ENCODE results near the gene UGT2B10. TPM values are rescaled to one million over a fixed set of nuclear protein-coding genes. Genes with fewer than 3 reads are reported as not detected.
"Not testable (repeated sequence)": the region's sequence is repeated elsewhere in the genome, so short reads cannot be mapped to it uniquely, and the experiment has no call there.

UGT2B10 gene
- total and polyA plus RNA-seq, 7 donors: not detected

DNA sequence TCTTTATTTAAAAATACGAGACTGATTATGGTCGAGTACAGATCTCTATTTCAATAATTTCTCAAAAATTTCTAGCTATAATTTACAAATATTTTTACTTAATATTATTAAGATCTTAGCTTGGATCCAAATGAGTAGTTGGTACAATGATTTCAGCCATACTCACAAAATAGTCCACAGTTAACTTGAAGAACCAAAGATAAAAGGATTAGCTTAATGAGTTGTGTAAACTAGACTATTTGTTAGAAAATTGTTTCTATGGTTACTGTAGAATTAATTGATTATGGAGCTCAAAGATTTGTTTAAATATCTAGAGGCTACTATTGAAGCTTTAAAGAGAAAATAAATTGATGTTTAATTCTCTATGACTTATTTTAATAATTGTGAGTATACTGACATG, 1.6 kb downstream of the UGT2B10 start:
- no peaks in the 10 kb centered on the region for H3K4me1 ChIP-seq
- H3K36me3 ChIP-seq (ENCODE audit: insufficient read depth in 1 of 2, low read depth in 1 of 2): no peaks in the 10 kb centered on the region
- intact Hi-C loops (cut with DNase I): no loop called here
- TF ChIP-seq, protein P1, sequence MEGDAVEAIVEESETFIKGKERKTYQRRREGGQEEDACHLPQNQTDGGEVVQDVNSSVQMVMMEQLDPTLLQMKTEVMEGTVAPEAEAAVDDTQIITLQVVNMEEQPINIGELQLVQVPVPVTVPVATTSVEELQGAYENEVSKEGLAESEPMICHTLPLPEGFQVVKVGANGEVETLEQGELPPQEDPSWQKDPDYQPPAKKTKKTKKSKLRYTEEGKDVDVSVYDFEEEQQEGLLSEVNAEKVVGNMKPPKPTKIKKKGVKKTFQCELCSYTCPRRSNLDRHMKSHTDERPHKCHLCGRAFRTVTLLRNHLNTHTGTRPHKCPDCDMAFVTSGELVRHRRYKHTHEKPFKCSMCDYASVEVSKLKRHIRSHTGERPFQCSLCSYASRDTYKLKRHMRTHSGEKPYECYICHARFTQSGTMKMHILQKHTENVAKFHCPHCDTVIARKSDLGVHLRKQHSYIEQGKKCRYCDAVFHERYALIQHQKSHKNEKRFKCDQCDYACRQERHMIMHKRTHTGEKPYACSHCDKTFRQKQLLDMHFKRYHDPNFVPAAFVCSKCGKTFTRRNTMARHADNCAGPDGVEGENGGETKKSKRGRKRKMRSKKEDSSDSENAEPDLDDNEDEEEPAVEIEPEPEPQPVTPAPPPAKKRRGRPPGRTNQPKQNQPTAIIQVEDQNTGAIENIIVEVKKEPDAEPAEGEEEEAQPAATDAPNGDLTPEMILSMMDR (IDR thresholded peaks at IDR 0.05): no peak
- no peak overlapping the region for H3K27ac ChIP-seq
- 78 to 89% (median 84%) methylated on average over 2 of the region's 2 CpGs for WGBS, 3 donors
- no peak overlapping the region for H3K4me3 ChIP-seq
- ATAC-seq (no peak), DNase-seq (no peak)
- no peaks in the 10 kb centered on the region for H3K9me3 ChIP-seq
- H3K27me3 ChIP-seq (ENCODE audit: insufficient read depth in 3 of 3, low read length in 2 of 3): no peaks in the 10 kb centered on the region

DNA sequence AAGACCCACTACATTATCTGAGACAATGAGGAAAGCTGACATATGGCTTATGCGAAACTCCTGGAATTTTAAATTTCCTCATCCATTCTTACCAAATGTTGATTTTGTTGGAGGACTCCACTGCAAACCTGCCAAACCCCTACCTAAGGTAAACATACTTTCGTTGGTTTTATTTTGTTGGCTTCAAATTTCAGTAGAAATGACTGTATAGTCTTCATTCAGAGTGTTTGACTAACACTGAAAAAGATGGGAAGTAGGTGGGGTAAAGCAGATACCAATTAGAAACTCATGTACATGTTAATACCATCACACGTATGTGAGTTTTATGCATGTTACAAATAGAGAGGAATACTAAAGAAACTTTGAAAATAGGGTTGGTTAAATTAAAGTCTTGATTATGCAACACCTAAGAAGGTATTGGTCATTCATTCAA, 2.3 kb downstream of the UGT2B10 start:
- ATAC-seq; H3K4me3 ChIP-seq; H3K9me3 ChIP-seq; H3K4me1 ChIP-seq; intact Hi-C loops (cut with DNase I); DNase-seq; H3K27ac ChIP-seq; H3K36me3 ChIP-seq (ENCODE audit: insufficient read depth in 1 of 2, low read depth in 1 of 2); H3K27me3 ChIP-seq (ENCODE audit: insufficient read depth in 3 of 3, low read length in 2 of 3): not testable (repeated sequence)
- WGBS, 3 donors: 67 to 72% (median 71%) methylated on average over 3 of the region's 3 CpGs

DNA sequence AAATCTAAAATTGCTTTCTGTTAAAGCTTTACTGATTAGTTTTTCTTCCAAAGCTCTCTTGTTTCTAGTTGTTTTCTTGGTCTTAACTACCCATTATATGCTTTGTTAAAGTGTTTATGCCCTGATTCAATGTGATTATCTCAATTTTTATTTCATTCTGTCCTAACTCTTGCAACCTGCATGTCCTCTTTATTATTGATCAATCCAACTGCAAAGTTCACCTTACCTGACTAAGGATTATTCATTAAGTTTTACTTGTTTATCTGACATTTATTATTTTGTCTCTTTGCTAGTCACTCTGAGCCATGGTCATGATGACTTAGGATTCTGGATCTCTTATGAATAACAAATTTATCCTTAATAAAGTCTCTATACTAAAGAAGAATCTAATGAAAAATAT, 15.8 kb downstream of the UGT2B10 start:
- Histone ChIP-seq H3K9me3 (no peaks in the 10 kb centered on the region), H3K4me1 (no peaks in the 10 kb centered on the region), H3K4me3 (no peak overlapping the region), H3K36me3 (ENCODE audit: insufficient read depth in 1 of 2, low read depth in 1 of 2) (no peaks in the 10 kb centered on the region), H3K27ac (no peak overlapping the region), H3K27me3 (ENCODE audit: insufficient read depth in 3 of 3, low read length in 2 of 3) (no peaks in the 10 kb centered on the region)
- DNase-seq (no peak), ATAC-seq (no peak)
- intact Hi-C loops (cut with DNase I): no loop called here
- TF ChIP-seq, protein P1 (IDR thresholded peaks at IDR 0.05): no peak

DNA sequence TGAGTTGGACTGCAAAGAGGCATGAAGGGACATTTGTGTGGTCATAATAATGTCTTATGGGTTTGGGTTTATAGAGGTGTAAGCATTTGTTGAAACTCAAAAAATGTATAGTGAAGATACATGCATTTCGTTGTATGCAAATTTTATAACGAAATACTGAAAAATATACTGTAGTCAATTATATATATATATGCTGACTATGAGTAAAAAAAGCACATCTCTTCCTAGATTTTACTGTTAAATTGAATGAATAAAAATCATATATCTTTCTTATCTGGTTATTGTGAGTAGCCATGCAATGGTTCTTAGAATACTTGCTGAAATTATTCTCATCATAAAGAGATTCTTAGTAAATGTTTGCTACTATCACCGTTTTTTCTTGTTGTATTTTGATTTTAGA, 34.5 kb downstream of the UGT2B10 start:
- H3K27ac ChIP-seq: no peak overlapping the region
- intact Hi-C loops (cut with DNase I): no loop called here
- H3K4me3 ChIP-seq: no peak overlapping the region
- WGBS, 3 donors: 50 to 67% (median 57%) methylated on average over 3 of the region's 3 CpGs
- ATAC-seq (no peak), DNase-seq (no peak)
- H3K27me3 ChIP-seq (ENCODE audit: insufficient read depth in 3 of 3, low read length in 2 of 3): no peaks in the 10 kb centered on the region
- H3K9me3 ChIP-seq: no peaks in the 10 kb centered on the region
- TF ChIP-seq, protein P1 (IDR thresholded peaks at IDR 0.05): no peak
- H3K36me3 ChIP-seq (ENCODE audit: insufficient read depth in 1 of 2, low read depth in 1 of 2): no peaks in the 10 kb centered on the region
- H3K4me1 ChIP-seq: no peaks in the 10 kb centered on the region

DNA sequence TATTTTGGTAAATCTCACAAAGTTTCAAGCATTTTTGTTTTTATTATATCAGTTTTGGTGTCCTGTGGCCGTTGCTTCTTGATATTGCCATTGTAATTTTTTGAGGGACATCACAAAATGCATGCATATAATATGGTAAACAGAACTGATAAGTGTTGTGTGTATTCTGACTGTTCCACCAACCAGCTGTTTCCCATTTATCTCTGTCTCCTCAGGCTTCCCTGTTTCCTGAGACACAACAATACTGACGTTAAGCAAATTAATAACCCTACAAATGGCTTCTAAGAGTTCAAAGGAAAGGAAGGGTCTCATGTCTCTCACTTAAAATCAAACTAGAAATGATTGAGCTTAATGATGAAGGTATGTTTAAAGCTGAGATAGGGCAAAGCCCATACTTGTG, 40.0 kb downstream of the UGT2B10 start:
- Histone ChIP-seq H3K9me3 (peaks cover 2% of the 10 kb centered on the region), H3K27me3 (ENCODE audit: insufficient read depth in 3 of 3, low read length in 2 of 3) (no peaks in the 10 kb centered on the region), H3K4me1 (no peaks in the 10 kb centered on the region), H3K36me3 (ENCODE audit: insufficient read depth in 1 of 2, low read depth in 1 of 2) (no peaks in the 10 kb centered on the region), H3K27ac (no peak overlapping the region), H3K4me3 (no peak overlapping the region)
- ATAC-seq: no peak
- intact Hi-C loops (cut with DNase I): no loop called here
- WGBS, 3 donors: 17 to 27% (median 24%) methylated on average over 2 of the region's 2 CpGs
- TF ChIP-seq, protein P1 (IDR thresholded peaks at IDR 0.05): no peak
- no peak for DNase-seq
